HG02678 (cell line): ENCODE results near the gene ZNF732.
"Not testable (repeated sequence)": the region's sequence is repeated elsewhere in the genome, so short reads cannot be mapped to it uniquely, and the experiment has no call there.

ENCODE experiments used
- ATAC-seq: cut with Tn5 transposase; IDR thresholded peaks from one replicate; pipeline ENCODE4 v1.9.1; 2021; ENCODE audit warnings: mild to moderate bottlenecking, moderate library complexity; ENCODE audit not compliant: unreplicated experiment

ZNF732 gene

DNA sequence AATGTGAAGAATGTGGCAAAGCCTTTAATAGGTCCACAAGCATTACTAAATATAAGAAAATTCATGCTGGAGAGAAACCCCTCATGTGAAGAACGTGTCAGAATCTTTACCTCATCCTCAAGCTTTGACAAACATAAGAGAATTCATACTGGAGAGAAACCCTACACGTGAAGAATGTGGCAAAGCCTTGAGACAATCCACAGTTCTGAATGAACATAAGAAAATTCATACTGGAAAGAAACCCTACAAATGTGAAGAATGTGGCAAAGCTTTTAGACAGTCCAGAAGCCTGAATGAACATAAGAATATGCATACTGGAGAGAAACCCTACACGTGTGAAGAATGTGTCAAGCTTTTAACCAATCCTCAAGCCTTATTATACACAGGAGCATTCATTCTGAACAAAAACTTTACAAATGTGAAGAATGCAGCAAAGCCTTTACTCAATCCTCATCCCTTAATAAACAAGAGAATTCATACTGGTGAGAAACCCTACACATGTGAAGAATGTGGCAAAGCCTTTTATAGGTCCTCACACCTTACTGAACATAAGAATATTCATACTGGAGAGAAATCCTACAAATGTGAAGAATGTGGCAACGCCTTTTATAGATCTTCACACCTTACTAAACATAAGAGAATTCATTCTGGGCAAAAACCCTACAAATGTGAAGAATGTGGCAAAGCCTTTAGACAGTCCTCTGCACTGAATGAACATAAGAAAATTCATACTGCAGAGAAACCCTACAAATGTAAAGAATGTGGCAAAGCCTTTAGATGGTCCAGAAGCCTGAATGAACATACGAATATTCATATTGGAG is 51.1 kb downstream of the ZNF732 start:
- no peak for ATAC-seq

DNA sequence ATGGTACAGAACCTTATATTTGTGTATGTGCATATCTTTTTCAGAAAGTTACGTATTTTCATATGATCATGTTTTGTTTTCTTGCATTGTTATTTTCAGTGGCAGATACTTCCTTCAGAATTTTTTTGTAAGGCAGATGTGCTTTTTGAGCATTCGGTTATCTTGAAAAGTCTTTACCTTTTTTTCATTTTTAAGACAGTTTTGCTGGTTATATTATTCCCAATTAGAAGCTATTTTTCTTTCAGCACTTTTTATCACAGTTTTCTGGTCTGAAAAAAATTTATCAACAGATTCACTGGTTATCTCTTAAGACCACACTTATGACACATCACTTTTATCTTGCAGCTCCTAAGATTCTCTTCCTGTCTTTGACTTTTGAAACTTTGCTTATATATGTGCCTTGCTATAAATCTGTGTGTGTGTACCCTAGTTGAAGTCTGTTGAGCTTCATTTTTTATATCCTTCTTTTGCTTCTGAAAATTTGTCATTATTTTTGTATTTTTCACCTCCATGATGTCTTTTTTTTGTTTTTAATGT is 53.1 kb downstream of the ZNF732 start:
- no peak for ATAC-seq

DNA sequence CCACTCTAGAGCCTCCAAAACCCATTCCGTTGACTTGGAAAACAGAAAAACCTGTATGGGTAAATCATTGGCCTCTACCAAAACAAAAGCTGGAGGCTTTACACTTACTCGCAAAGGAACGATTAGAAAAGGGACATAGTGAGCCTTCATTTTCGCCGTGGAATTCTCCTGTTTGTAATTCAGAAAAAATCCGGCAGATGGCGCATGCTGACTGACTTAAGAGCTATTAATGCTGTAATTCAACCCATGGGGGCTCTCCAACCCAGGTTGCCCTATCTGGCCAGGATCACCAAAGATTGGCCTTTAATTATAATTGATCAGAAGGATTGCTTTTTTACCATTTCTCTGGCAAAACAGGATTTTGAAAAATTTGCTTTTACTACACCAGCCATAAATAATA is 60.8 kb downstream of the ZNF732 start:
- no peak for ATAC-seq

DNA sequence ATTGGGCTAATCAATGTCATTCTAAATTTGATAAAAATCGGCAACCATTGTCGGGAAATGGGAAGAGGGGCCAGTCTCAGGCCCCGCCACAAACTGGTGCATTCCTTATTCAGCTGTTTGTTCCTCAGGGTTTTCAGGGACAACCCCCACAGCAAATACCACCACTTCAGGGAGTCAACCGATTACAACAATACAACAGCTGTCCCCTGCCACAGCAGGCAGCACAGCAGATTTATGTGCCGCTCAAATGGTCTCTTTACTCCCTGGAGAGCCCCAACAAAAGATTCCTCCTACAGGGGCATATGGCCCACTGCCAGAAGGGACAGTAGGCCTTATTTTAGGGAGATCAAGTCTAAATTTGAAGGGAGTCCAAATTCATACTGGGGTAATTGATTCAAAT is 61.8 kb downstream of the ZNF732 start:
- no peak for ATAC-seq

DNA sequence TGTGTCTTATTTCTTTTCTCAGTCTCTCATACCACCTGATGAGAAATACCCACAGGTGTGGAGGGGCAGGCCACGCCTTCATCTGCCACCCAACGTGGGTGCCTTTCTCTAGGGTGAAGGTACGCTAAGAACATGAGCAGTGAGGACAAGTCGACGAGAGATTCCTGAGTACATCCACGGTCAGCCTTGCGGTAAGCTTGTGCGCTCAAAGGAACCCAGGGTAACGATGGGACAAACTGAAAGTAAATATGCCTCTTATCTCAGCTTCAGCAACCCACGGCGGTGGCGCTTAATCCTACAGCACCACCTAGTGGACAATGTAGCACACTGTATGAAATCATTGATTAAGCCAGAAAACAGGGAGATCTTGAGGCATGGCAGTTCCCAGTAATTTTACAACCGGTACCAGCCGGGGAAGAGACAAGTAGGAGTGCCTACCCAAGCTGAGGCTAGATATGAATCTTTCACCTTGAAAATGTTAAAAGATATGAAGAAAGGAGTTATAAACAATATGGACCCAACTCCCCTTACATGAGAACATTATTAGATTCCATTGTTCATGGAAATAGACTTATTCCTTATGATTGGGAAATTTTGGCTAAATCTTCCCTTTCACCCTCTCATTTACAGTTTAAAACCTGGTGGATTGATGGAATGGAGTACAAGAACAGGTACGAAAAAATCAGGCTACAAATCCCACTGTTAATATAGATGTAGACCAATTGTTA is 63.0 kb downstream of the ZNF732 start:
- no peak for ATAC-seq

DNA sequence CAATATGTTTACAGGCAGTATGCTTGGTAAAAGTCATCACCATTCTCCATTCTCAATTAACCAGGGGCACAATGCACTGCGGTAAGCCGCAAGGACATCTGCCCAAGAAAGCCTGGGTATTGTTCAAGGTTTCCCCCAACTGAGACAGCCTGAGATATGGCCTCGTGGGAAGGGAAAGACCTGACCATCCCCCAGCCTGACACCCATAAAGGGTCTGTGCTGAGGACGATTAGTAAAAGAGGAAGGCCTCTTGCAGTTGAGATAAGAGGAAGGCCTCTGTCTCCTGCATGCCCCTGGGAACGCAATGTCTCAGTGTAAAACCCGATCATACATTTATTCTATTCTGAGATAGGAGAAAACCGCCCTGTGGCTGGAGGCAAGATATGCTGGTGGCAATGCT is 63.9 kb downstream of the ZNF732 start:
- ATAC-seq: not testable (repeated sequence)

DNA sequence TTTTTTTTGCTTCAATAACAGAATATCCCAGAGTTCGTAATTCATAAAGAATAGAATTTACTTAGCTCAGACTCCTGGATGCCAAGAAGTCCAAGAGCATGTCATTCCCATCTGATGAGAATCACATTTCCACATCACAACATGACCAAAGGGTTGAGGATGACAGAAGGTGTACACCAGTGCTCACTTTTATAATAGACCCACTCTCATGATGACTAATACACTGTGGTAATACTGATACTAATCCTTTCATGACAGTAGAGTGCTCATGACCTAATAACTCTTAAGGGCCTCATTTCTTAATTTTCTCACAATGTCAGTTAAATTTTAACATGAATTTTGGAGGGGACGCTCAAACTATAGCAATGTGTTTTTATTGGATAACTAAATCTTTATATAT is 69.2 kb downstream of the ZNF732 start:
- ATAC-seq: no peak

DNA sequence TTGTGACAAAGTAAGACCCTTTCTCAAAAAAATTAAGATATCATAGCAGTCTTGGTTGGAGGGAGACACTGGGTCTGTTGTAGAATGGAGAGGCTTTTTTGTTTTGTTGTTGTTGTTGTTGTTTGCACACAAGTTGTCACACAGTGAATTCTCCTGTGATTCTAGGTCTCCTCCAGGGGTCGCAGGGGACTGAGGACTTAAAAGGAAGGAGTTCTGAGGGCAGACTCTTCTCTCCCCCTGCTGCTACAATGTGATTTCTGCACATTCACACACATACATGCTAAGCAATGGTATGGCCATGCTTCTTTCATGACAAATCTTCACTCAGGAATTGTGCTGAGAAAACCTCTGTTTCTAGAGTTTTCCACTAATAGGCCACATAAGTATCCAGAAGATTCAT is 71.1 kb downstream of the ZNF732 start:
- no peak for ATAC-seq

DNA sequence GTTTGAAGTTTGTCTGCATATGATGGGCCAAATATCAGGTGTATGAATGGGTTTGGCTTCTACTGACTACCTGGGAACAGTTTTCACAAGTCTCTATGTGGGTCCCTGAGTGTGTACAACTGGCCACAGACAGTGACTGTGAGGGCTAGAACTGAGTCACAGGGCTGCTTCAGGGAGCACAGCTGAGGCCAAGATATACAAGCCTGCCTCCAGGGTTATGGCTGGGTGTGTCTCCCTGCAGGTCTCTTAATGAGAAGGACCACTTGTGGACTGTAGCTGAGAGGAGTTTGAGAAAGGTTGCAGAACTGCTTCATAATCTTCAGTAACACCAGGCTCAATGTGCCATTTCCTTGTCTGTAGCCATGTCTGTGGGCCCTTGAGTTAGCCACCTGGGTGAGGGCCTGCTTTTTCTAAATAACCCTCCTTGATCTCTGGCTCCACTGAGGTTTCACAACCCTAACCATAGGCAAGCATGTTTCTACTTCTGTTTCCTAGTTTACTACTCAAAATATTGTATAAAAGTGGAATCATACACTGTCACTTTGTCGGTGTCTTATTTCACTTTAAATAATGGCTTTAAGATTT is 81.3 kb downstream of the ZNF732 start:
- ATAC-seq: no peak
